Testis (tissue), 2 donors: ENCODE data around the gene SLC6A8.

Source experiments
- POLR2A ChIP-seq: fragments of 450-650 bp; IDR thresholded peaks from one replicate; pipeline ENCODE4 v1.6.1; 2017; ENCODE audit warnings: antibody characterized with exemption, mild to moderate bottlenecking, moderate library complexity
- TF ChIP-seq, protein P1 (sequence below), 3 experiments: fragments of 450-650 bp in 2 of 3; fragments of 200-600 bp in 1 of 3; sonication (generic) in 1 of 3; IDR thresholded peaks; one replicate each; pipeline ENCODE4 v1.5.1; 2016 to 2019; ENCODE audit warnings: antibody characterized with exemption in 3 of 3, mild to moderate bottlenecking in 2 of 3, moderate library complexity in 1 of 3

- TF ChIP-seq, protein P1, sequence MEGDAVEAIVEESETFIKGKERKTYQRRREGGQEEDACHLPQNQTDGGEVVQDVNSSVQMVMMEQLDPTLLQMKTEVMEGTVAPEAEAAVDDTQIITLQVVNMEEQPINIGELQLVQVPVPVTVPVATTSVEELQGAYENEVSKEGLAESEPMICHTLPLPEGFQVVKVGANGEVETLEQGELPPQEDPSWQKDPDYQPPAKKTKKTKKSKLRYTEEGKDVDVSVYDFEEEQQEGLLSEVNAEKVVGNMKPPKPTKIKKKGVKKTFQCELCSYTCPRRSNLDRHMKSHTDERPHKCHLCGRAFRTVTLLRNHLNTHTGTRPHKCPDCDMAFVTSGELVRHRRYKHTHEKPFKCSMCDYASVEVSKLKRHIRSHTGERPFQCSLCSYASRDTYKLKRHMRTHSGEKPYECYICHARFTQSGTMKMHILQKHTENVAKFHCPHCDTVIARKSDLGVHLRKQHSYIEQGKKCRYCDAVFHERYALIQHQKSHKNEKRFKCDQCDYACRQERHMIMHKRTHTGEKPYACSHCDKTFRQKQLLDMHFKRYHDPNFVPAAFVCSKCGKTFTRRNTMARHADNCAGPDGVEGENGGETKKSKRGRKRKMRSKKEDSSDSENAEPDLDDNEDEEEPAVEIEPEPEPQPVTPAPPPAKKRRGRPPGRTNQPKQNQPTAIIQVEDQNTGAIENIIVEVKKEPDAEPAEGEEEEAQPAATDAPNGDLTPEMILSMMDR (IDR thresholded peaks at IDR 0.05): no peak
- no peak for TF ChIP-seq POLR2A
Observed at GRCh38 chrX:153731117-153731844, 43.6 kb downstream of the SLC6A8 start.
